Mesenteric fat pad (tissue), 1 donor: Measurements from ENCODE around the gene MCF2L. TPM values are rescaled to one million over a fixed set of nuclear protein-coding genes. Genes with fewer than 3 reads are reported as not detected.

Experiments
- DNase-seq: peaks from one replicate; pipeline ENCODE4 v3.0.0-alpha.2; 2020; ENCODE audit warnings: low spot score
- total RNA-seq: library from RNA; stranded (reverse); fragmentation: NEBNext Ultra II Directional; extraction: Animal tissue kit (Norgen Biotek cat#: 25700); gene quantifications from one replicate; pipeline ENCODE4 v1.2.1, GENCODE V29; 2021
- donor health status: DM: yes; HTN: yes; CAD: no.

MCF2L gene
- total RNA-seq, 1 donor from 2014 or later, result 97.6 TPM

DNA sequence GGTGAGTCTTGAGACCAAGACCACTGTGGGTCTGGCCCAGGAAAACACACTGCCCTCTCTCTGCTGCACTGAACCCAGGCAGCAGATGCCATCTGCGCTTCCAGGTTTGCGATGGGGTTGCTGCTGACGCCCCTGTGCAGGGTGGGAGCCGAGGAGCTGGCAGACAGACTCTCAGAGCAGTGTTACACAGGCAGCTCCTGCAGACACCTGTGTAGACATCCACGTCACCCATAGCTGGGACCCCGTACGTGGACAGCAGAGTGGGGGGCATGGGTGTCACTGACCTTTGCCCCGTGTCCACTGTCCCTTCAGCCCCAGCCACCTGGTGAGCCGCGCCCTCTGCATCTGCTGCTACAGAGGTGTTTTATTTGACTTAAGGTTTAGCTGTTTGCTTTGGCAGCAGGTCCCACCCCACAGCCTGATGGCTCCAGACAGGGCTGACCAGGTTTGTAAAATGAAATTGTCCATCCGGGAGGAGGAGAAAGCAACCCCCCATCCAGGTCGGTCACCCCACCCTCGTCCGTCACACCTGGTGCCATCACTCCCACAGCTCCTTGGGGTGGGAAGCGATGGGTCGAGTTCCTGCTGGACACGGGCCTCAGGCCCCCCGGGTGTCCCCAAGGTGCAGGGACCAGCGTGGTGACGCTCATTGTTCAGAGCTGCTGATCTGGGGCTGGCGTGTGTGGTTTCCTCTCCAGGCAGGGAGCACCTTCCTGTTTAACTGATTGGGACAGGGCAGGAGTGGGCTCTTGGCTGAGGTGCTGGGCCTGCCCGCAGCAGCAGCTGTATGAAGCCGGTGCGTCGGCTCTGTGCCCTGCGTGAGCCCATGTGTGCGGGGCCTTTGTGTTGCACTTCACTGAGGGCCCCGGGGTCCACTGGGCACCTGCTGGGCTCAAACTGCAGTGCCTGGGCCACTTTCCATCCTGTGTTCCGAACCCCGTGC lies 28.4 kb downstream of the MCF2L start:
- DNase-seq, result no peak

DNA sequence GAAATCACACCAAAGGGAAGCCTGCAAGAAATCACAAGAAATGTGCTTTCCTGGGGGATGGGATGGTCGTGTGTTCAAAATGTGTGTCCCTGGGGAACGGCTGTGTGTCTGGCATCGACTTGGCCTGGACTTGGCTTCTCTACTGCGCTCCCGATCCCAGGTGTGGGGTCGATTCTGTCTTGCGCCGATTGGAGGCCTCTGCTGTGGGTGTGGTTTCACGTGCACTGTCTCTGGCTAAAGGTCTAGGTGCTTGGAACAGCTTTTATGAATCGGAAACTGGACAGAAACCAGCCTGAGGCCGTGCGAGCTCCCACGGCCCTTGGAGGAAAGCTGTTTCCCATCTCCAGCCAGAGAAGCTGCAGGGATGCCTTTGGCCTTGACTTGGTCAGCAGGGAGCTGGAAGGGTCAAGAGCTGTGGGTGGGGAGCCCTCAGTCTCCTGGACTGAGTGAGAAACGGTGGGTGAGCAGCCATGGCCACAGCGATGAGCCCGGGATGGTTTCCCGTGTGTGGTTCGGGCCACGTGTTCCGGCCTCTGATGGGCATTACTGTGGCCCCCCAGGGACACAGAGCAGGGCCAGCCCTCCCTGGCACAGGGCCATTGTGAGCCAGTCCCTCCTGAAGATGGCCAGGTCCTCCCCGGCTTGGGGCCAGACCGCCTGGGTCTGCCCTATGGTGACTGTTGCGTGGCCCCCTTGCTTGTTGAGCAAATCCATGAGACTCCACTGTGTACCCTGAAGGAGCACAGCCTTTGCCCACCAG lies 29.7 kb downstream of the MCF2L start:
- DNase-seq, result no peak

DNA sequence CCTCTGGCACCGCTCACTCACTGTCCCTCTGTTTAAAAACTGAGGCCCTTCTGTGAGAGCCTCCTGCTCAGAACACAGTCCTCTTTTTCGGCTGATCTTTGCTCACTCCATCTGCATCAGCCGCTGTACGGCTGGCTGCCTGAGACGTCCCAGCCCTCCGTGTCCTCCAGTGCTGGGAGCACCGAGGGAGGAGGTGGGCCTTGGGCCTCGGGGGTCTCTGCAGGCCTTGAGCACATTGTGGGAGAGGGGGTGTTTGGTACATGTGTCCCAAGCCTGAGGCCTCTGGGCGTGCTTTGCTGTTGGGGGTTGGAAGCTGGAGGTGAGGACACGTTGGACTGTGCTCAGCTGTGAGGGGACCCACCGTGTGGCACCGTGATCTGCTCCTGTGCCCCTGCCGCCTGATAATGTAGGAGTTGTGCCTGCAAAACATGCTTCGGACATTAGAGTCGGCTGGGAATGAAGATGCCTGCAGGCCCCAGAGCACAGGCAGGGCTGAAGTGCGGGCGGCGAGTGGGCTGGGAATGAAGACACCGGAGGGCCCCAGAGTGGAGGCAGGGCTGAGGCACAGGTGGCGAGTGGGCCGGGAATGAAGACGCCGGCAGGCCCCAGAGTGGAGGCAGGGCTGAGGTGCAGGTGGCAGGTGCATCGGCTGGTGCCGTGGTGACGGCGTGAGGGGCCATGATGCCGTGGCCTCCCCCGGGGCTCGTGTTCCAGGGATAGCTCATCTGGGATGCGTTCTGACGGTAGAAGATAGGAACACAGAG lies 30.6 kb downstream of the MCF2L start:
- DNase-seq, result no peak

DNA sequence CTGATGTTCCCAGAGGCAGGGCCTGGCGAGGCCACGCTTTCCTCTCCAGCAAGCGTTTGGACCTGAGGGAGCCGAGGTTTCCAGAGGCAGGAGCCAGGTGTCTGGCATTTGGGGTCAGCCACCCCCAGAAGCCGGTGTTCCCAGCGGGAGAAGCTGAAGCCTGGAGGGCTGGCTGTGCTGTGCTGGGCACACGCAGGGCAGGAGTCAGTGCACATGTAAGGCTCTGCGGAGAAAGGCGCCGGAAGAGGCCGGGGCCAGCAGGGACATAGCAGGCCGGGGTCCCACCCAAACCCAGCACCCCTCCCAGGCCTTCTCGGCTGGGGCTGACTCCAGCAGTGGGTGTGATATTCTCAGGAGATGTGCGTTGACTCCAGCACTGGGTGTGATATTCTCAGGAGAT lies 31.6 kb downstream of the MCF2L start:
- DNase-seq, result no peak

DNA sequence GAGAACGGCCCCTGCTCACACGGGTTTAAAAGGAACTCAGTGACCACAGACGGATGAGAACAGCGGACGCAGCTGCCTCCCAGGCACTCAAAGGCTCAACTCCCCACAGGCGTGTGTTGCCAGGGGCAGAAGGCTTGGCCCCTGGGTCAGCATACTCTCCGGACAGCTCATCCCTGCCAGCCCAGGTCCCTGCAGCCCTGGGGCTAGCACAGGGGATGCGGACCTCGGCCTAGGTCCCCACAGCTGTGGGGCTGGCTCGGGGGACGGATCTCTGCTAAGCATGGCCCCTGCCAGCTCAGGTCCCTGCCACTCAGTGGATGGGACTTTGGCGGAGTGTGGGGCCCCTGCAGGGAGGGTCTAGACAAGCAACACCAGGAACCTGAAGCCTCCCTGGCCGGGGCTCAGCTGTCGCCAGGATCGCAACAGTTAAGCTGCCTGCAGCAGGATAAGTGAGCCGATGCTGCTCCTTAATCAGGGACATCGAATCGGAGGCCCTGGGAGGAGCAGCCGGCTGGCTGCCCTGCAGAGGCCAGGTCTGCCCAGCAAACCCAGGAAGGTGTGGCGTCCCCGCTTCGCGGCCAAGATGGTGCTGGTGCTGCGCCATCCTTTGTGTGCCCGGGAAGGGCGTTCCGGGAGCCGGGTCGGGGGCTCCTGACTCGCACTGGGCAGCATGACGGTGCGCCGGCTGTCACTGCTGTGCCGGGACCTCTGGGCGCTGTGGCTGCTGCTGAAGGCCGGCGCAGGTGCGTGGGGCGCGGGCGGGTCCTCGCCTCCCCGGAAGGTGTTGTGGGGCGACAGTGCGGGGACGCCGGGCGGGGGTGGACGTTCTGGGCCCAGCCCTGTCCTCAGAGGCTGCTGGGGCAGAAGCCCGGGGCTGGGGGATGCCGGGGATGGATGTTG lies 32.5 kb downstream of the MCF2L start:
- DNase-seq, result no peak

DNA sequence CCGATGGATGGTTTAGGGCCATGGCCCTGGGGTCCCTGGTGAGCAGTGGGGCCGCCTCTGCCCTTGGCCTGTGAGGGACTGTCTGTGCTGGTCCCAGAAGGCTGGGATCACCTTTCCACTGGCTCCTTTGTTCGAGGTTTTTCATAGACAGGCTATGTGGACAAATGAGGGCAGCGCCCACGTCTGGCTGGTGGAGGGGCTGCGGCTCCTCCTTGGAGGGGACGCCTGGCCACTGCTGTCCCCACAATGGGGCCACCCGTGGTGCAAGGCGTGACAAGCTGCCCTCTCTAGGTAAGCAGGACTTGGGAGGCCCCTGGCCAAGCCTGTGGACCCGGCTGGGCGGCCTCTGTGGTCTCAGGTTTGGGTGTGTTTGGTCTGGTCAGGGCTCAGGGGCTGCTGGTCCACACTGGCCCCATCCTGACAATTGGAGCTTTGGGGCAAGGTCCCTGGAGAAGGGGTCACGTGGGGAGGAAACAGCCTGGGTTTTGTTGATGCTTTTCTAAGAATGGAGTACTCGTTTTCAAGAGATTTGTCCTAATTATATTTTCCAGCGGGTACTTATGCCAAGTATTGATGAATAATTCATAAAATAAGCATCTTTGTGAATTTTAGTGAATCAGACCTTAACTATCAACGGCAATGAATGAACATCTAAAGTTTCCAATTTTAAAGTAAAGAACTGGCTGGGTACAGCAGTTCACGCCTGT lies 33.3 kb downstream of the MCF2L start:
- DNase-seq, result no peak

DNA sequence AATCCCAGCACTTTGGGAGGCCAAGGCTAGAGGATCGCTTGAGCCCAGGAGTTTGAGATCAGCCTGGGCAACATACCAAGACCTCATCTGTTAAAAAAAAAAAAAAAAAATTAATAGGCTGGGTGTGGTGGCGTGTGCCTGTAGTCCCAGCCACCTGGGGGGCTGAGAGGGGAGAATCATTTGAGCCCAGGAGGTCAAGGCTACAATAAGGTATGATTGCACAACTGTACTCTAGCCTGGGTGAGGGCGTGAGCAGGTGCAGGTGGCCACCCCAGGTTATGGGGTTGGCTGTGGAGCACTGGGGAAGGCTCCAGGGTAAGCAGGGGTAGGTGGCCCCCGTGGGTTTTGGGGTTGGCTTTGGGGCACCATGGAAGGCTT lies 33.9 kb downstream of the MCF2L start:
- DNase-seq, result no peak

DNA sequence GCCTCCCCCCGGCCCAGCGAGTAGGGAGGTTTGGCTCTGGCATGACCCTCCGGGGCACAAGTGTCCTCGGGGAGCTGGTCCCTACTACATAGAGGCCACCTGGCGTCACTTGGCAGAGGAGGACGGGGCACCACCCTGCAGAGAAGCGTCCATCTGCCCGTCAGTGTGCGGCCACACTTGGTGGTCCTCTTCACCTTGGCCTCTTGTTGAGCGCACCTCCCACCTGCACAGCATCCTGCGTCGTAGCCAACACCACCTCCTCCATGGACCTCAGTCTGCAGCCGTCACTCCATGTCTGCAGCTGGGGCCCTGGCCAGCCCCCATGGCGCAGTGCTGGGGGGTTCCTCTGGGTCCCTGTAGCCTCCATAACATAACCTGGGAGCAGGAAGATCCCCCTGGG lies 35.1 kb downstream of the MCF2L start:
- no peak for DNase-seq

DNA sequence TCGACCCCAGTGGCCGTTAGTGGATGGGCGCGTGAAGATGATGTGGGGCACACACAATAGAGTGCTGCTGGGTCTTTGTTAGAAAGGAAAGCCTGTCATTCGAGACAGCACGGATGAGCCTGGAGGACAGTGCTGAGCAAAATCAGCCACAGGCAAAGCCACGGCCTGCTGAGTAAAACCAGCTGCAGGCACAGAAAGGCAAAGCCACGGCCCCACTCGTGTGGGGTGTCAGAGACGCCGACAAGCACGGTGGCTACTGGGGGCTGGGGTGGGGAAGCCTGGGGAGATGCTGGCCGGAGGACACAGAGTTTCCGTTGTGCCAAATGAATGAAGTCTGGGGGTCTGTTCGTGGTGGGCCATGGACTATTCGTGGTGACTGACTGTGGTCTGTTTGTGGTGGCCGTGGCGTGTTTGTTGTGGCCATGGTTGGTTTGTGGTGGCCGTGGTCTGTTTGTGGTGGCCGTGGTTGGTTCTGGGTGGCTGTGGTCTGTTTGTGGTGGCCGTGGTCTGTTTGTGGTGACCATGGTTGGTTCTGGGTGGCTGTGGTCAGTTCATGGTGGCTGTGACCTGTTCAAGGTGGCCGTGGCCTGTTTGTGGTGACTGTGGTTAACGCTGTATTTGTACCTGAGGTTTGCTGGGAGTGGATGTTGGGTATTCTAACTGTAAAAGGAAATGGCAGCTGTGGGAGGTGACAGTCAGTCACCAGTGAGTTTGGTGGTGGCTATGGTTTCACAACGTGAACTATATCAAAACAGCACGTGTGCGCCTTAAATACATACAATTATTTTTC lies 36.3 kb downstream of the MCF2L start:
- DNase-seq, result no peak

DNA sequence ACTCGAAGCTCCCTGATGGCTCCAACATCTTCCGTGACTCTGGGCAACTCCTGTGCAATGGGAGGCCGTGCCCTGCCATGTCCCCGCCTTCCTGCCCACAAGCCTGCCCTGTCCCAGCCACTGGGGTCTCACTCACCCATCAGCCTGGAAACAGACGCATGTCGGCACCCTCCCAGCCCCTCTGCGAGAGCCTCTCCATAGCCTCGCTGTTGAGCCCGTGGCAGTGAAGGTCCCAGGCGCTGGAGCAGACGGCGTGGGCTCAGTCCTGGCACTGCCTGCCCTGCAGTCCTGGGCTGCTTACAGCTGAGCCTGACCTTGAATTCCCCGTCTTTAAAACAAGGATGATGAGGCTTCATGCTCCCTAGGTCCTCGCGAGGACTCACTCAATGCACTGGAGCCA lies 37.0 kb downstream of the MCF2L start:
- DNase-seq, result no peak

DNA sequence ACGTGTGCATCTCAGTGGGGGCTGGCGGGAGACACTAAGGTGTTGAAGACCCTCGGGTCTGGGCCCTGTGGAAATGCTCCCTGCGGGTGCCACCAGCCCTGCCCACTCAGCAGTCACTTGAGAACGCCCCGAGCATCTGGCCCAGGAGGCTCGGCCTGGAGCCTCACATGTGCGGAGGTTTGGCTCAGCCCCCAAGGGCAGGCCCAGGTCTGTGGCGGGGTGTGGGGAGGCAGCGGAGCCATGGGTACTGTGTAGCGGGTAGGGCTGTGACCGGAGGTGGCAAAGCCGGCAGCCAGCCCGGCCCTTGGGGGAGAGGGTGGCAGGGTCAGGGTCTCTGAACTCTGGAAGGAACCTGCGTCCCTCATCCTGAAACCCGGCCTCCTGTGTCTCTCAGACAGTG lies 37.6 kb downstream of the MCF2L start:
- DNase-seq, result no peak

DNA sequence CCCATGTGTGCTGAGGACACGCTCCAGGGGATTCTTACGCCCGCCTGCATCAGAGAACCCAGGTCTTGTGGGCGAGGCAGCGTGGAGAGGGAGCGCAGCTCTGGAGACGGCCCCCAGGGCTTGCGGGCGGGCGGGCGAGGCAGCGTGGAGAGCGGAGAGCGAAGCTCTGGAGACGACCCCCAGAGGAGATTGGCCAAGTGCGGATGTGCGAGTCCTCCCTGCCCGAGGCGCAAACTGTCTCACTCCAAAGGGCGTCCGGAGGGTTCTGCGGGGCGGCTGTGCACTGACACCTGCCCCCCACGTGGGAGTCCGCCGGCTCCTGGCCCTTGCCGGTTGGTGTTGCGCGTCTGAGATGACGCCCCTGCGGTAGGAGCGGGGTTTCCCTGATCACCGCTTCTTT lies 39.8 kb downstream of the MCF2L start:
- DNase-seq, result no peak

DNA sequence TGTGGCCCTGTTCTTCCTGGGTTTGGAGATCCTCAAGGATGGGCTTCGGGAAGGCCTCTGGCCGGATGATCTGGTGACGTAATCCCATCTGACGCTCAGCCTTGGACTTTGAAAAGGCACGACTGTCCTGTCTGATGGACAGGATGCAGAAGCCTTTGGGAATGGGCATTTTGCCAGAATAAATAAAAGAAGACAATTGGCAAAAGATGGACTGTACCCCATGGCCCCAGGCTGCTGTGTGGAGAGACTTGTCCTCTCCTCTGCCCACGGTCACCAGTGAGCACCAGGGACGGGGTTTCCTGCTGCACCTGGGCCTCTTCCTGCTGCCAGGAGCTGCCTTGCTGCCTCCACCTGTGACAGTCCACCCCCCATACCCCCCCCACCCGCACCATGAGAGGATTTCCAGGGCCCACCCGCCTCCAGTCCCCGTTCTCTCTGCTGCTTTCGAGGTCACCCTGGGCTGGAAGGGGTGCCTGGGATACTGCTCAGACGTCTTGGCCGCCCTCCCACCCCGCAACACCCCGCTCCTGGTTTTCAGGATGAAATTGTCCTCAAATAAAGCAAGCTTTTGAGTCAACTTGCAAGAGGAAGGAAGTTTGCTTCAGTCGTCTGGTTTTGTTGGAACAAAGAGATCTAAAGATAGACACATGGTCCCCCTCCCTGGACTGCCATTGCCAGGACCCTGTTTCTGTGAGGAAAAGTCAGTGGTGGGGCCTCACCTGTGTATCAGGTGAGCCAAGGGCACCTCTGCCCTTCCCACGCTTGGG lies 40.9 kb downstream of the MCF2L start:
- DNase-seq, result no peak

DNA sequence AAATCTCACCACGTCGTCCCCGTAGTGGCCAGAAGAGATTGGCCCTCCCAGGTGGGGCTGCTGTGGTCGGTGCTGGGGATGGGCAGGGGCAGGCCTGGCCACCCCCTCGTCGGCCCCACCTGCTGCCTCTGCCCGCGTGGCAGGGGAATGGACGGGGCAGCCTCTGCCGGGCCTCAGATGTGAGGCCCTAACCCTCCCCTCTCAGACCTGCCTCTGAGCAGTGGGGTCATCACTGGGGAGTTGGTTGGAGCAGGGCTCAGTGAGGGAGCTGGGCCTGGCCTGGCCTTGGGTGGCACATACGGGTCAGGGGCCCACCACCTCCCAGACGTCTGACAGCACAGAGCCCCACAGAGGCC lies 41.5 kb downstream of the MCF2L start:
- DNase-seq, result no peak

DNA sequence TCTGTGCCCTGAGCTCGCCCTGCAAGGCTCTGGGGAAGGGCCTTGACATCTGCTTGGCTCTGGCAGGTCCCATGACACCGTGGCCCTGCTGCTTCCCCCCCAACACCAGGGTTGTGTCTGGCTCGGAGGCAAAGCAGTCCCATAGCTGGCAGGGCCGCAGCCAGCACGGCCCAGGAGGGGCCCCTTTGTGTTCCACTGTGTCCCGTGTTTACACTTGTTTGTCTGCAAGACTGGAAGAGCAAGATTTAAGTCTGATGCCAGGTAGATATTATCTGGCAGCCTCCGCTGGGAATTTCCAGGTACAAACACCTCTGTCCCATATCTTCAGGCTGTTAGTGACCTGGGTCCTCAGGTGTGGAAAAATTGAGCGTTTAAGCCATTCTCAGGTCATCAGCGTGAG lies 44.3 kb downstream of the MCF2L start:
- DNase-seq, result no peak

DNA sequence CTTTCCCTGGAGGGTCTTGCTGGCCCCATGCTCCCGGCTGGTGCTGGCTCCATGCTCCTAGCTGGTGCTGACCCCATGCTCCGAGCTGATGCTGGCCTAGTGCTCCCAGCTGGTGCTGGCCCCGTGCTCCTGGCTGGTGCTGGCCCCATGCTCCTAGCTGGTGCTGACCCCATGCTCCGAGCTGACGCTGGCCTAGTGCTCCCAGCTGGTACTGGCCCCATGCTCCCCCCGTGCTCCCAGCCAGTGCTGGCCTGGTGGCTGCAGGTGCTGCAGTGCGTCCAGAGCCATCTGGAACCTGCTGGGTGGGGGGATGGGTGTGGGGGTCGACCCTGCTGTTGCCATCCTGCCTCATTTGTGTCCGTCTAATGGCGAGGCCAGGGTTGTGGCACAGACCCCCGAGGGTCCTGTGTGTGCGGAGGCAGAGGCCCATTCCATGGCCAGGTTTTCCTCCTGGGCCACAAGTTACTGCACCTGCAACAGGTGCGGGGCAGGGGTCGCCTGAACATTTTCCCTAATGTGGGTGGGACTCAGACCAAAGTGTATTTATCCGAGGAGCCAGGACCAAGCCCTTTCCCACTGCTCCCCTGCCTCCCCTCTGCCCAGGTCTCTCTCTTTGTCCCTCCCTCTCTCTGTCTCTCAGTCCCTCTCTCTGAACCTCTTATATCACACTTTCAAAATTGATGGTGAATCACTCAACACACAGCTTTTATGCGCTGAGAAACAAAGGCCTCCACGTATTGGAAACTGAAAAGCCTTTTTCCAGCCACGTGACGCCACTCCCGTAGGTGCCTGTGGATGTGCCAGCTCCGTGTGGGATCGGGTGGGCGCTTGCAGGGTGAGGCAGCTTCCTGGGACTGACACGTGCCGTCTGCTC lies 45.1 kb downstream of the MCF2L start:
- DNase-seq, result no peak
